K562 (cell line): ENCODE data around the gene FAM120B. TPM values are rescaled to one million over a fixed set of nuclear protein-coding genes. Genes with fewer than 3 reads are reported as not detected.

ENCODE experiments used
- ATAC-seq: fragments of 200-7000 bp; cut with Tn5 transposase; 3 replicates; pipeline ENCODE4 v1.9.1; 2020; ENCODE audit warnings: moderate library complexity
- Bru-seq: library from RNA; stranded (reverse); fragments of 400-500 nt; gene quantifications from one replicate; lab custom pipeline; 2021; lab: Mats Ljungman, UMichigan
- BruChase-seq, 2 experiments: library from RNA; stranded (reverse); fragments of 400-500 nt; gene quantifications; one replicate each; lab custom pipeline; 2021; lab: Mats Ljungman, UMichigan
- BruUV-seq: library from RNA; stranded (reverse); fragments of 400-500 nt; replicated peaks from 2 replicates; lab custom pipeline; 2021; lab: Mats Ljungman, UMichigan
- CTCF ChIA-PET: fragments of 300-600 bp; formaldehyde crosslinking; extraction: SDS; loops from one replicate; lab custom pipeline; 2021; ENCODE audit warnings: low intra/inter-chr PET ratio; lab: Yijun Ruan, JAX
- POLR2A ChIA-PET: fragments of 300-600, 350-650 bp; sonication (Branson Sonifier 250); formaldehyde crosslinking; extraction: SDS; loops from one replicate; lab custom pipeline; 2021; ENCODE audit warnings: antibody characterized with exemption, inconsistent platforms; lab: Yijun Ruan, JAX
- DNase-seq, 4 experiments: peaks; one replicate each; pipeline versions ENCODE4 v3.0.0 to v3.0.0-alpha.2; 2011 to 2018; ENCODE audit warnings: low spot score in 3 of 4, mixed read lengths in 3 of 4; ENCODE audit errors: extremely low read depth in 1 of 4
- FAIRE-seq: peaks from 2 replicates; lab custom pipeline; 2011; peaks lifted over from hg19 to GRCh38; lab: Jason Lieb, UNC
- H2AFZ ChIP-seq: 2 replicates; pipeline ENCODE4 v1.6.0; 2011; ENCODE audit warnings: low read depth, low read length, control low read depth, inconsistent platforms
- H3K27ac ChIP-seq: fragments of 200-600 bp; 3 replicates; pipeline ENCODE4 v1.8.0; 2011; ENCODE audit warnings: low read depth, mild to moderate bottlenecking, control low read depth, inconsistent platforms, low read length, moderate library complexity, mixed read lengths; ENCODE audit errors: extremely low read depth
- H3K27me3 ChIP-seq, 2 experiments: fragments of 300-600 bp in 1 of 2; 2 replicates in 1 of 2; 3 replicates in 1 of 2; pipeline versions ENCODE4 v1.6.0 to v1.8.0; 2011; ENCODE audit warnings: inconsistent platforms in 2 of 2, low read length in 2 of 2, mild to moderate bottlenecking in 1 of 2, mixed read lengths in 1 of 2, moderate library complexity in 1 of 2; ENCODE audit not compliant: control insufficient read depth in 2 of 2, insufficient read depth in 2 of 2
- H3K36me3 ChIP-seq: fragments of 300-600 bp; 3 replicates; pipeline ENCODE4 v1.8.0; 2011; ENCODE audit warnings: mild to moderate bottlenecking, low read length, inconsistent platforms; ENCODE audit not compliant: control insufficient read depth, insufficient read depth
- H3K4me1 ChIP-seq, 2 experiments: fragments of 200-600 bp in 1 of 2; replicated peaks in 1 of 2; 2 replicates in 1 of 2; 3 replicates in 1 of 2; pipeline versions ENCODE4 v1.5.1 to v1.8.0; 2011; ENCODE audit warnings: inconsistent platforms in 2 of 2, low read length in 2 of 2, mild to moderate bottlenecking in 1 of 2, mixed read lengths in 1 of 2, moderate library complexity in 1 of 2; ENCODE audit not compliant: control insufficient read depth in 2 of 2, insufficient read depth in 2 of 2
- H3K4me2 ChIP-seq: 2 replicates; pipeline ENCODE4 v1.6.1; 2011; ENCODE audit warnings: low read length, control low read depth, inconsistent platforms, mixed read lengths; ENCODE audit not compliant: insufficient read depth
- H3K4me3 ChIP-seq: fragments of 200-600 bp; sonication (generic), shearing (Covaris generic); 2 replicates; pipeline ENCODE4 v1.5.1; 2016; ENCODE audit warnings: control low read depth, inconsistent platforms
- H3K79me2 ChIP-seq: fragments of 200-600 bp; 3 replicates; pipeline ENCODE4 v1.8.0; 2011; ENCODE audit warnings: low read length, inconsistent platforms; ENCODE audit not compliant: control insufficient read depth, insufficient read depth
- H3K9ac ChIP-seq, 2 experiments: 2 replicates each; pipeline versions ENCODE4 v1.6.0 to v1.6.1; 2011; ENCODE audit warnings: low read depth in 2 of 2, low read length in 2 of 2, control low read depth in 1 of 2, inconsistent platforms in 1 of 2, mild to moderate bottlenecking in 1 of 2, mixed read lengths in 1 of 2; ENCODE audit not compliant: insufficient read depth in 1 of 2
- H3K9me1 ChIP-seq: one replicate; pipeline ENCODE4 v1.6.0; 2011; ENCODE audit warnings: inconsistent platforms, mild to moderate bottlenecking, low read length, moderate library complexity; ENCODE audit not compliant: control insufficient read depth, insufficient read depth
- H3K9me3 ChIP-seq: replicated peaks from 2 replicates; pipeline ENCODE4 v1.5.1; 2011; ENCODE audit warnings: low read depth, low read length, inconsistent platforms; ENCODE audit not compliant: control insufficient read depth, insufficient read depth
- H4K20me1 ChIP-seq: replicated peaks from 2 replicates; pipeline ENCODE4 v1.6.1; 2011; ENCODE audit warnings: low read length, inconsistent platforms, mixed read lengths; ENCODE audit not compliant: control insufficient read depth, insufficient read depth
- CCNT2 ChIP-seq: IDR thresholded peaks from 2 replicates; pipeline ENCODE4 v1.6.1; 2011; ENCODE audit warnings: borderline replicate concordance, low read depth, mild to moderate bottlenecking, moderate library complexity, mixed read lengths, low read length; ENCODE audit not compliant: insufficient read length; ENCODE audit errors: extremely low read depth
- GATA2 ChIP-seq: sonication (generic); formaldehyde crosslinking; IDR thresholded peaks from 2 replicates; pipeline ENCODE4 v1.4.0; 2020; ENCODE audit warnings: mild to moderate bottlenecking, missing genetic modification reagents
- PHF8 ChIP-seq: fragments of 200-600 bp; sonication (generic); IDR thresholded peaks from 2 replicates; pipeline ENCODE4 v1.6.1; 2012; ENCODE audit warnings: mixed run types, mild to moderate bottlenecking, inconsistent platforms, low read length, moderate library complexity, borderline replicate concordance
- SAFB ChIP-seq: fragments of 200-400 bp; formaldehyde crosslinking; IDR thresholded peaks from 2 replicates; pipeline ENCODE4 v1.6.1; 2017; ENCODE audit warnings: low read depth, low read length, borderline replicate concordance
- SMAD4 ChIP-seq: fragments of 250-450 bp; sonication (Bioruptor Pico); conservative IDR thresholded peaks from 2 replicates; pipeline ENCODE4 v1.8.0; 2021; ENCODE audit warnings: inconsistent platforms, mild to moderate bottlenecking, moderate library complexity
- WGBS: fragments of 100-300 bp; shearing (Covaris generic); methylation state at CpG from one replicate; pipeline ENCODE4 v1.1.6; 2016; ENCODE audit warnings: low coverage, mixed read lengths; ENCODE audit not compliant: insufficient coverage; ENCODE audit errors: missing lambda C conversion rate; 5-methylcytosine and 5-hydroxymethylcytosine counted together
- in situ Hi-C: fragments of 300-500 bp; cut with MboI; formaldehyde crosslinking; loops from 4 replicates; pipeline ENCODE4 v1.15.0; 2018; ENCODE audit warnings: inconsistent platforms, mixed read lengths
- intact Hi-C: fragments of 100-400 bp; cut with micrococcal nuclease; formaldehyde crosslinking; loops from 2 replicates; pipeline ENCODE4 v1.14.2; 2022
- long read RNA-seq, 3 experiments: library from polyadenylated mRNA in 2 of 3; library from RNA in 1 of 3; unstranded in 2 of 3; stranded (forward) in 1 of 3; transcript quantifications; one replicate each; pipeline ENCODE4 v2.0.0, GENCODE V29; 2019 to 2022
- polyA minus RNA-seq, 3 experiments: library from RNA; depleted of rRNA, polyadenylated mRNA; stranded (reverse); fragments of >200 nt; gene quantifications; 2 replicates each; pipeline ENCODE4 v1.2.3, GENCODE V29; 2011
- polyA plus RNA-seq, 8 experiments: library from polyadenylated mRNA; depleted of rRNA in 4 of 8; stranded (reverse) in 5 of 8; unstranded in 3 of 8; fragments of >200 nt; fragmentation: Nextera tagmentation in 2 of 8; fragmentation: Illumina TruSeq in 1 of 8; extraction: Ambion mirVana in 2 of 8; extraction: Trizol in 1 of 8; gene quantifications; 2 replicates each; pipeline versions ENCODE4 v1.2.1 to v1.2.3, GENCODE V29; 2011 to 2014; ENCODE audit warnings: inconsistent platforms in 1 of 8, missing spikeins in 1 of 8
- total RNA-seq, 7 experiments: library from RNA; depleted of rRNA in 6 of 7; stranded (reverse); fragments of >200 nt in 6 of 7; fragmentation: Illumina TruSeq in 2 of 7; extraction: Trizol in 2 of 7; gene quantifications; 2 replicates each; pipeline versions ENCODE4 v1.2.1 to v1.2.3, GENCODE V29; 2011 to 2021; ENCODE audit warnings: low replicate concordance in 1 of 7
- TF ChIP-seq, protein P1 (sequence below), 2 experiments: fragments of 450-650 bp in 1 of 2; sonication (generic) in 1 of 2; formaldehyde crosslinking in 1 of 2; IDR thresholded peaks in 1 of 2; conservative IDR thresholded peaks in 1 of 2; 2 replicates each; pipeline versions ENCODE4 v1.6.1 to v1.8.1; 2016 to 2023; ENCODE audit warnings: mild to moderate bottlenecking in 2 of 2, moderate library complexity in 2 of 2, inconsistent platforms in 1 of 2, missing genetic modification reagents in 1 of 2

FAM120B gene, protein sequence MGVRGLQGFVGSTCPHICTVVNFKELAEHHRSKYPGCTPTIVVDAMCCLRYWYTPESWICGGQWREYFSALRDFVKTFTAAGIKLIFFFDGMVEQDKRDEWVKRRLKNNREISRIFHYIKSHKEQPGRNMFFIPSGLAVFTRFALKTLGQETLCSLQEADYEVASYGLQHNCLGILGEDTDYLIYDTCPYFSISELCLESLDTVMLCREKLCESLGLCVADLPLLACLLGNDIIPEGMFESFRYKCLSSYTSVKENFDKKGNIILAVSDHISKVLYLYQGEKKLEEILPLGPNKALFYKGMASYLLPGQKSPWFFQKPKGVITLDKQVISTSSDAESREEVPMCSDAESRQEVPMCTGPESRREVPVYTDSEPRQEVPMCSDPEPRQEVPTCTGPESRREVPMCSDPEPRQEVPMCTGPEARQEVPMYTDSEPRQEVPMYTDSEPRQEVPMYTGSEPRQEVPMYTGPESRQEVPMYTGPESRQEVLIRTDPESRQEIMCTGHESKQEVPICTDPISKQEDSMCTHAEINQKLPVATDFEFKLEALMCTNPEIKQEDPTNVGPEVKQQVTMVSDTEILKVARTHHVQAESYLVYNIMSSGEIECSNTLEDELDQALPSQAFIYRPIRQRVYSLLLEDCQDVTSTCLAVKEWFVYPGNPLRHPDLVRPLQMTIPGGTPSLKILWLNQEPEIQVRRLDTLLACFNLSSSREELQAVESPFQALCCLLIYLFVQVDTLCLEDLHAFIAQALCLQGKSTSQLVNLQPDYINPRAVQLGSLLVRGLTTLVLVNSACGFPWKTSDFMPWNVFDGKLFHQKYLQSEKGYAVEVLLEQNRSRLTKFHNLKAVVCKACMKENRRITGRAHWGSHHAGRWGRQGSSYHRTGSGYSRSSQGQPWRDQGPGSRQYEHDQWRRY
- 43.4 and 80.5 TPM in 2 replicates for total RNA-seq (2011; cell fraction: chromatin; rRNA removed; ENCODE audit: low replicate concordance)
- 21.2 and 24.1 TPM in 2 replicates for total RNA-seq (2011; cell fraction: nucleolus; rRNA removed)
- 25.9 and 29.8 TPM in 2 replicates for total RNA-seq (2011; cell fraction: nucleoplasm; rRNA removed)
- total RNA-seq (2014; rRNA removed) (9.4 and 12.2 TPM in 2 replicates), total RNA-seq (2014; rRNA removed; fragmentation: Illumina TruSeq; extraction: Trizol) (15.1 and 16.4 TPM in 2 replicates), total RNA-seq (2015; rRNA removed; fragmentation: Illumina TruSeq; extraction: Trizol) (12.8 and 12.9 TPM in 2 replicates), total RNA-seq (2021) (22.6 and 23.0 TPM in 2 replicates), polyA plus RNA-seq (2011; rRNA removed) (16.6 and 16.9 TPM in 2 replicates), polyA plus RNA-seq (2014; fragmentation: Illumina TruSeq; extraction: Trizol) (19.9 and 21.3 TPM in 2 replicates), polyA plus RNA-seq (2014; fragmentation: Nextera tagmentation; extraction: Ambion mirVana) (1 to 10 TPM; 3.5 to 5.5 TPM), polyA plus RNA-seq (2014; rRNA removed) (14.7 and 14.8 TPM in 2 replicates), polyA minus RNA-seq (2011; rRNA and poly(A)+ RNA removed) (38.8 and 43.3 TPM in 2 replicates), Bru-seq, nascent RNA (percentile 79 among the genes with signal in this experiment), BruChase-seq, experiment 1, labeled RNA remaining after a 2-hour chase (percentile 80 among the genes with signal in this experiment), BruChase-seq, experiment 2, labeled RNA remaining after a 6-hour chase (percentile 75 among the genes with signal in this experiment)
- 11.3 and 12.0 TPM in 2 replicates for polyA plus RNA-seq (2011; cell fraction: cytosol; rRNA removed)
- 24.9 and 30.9 TPM in 2 replicates for polyA plus RNA-seq (2011; cell fraction: nucleus; rRNA removed)
- 11.9 and 18.1 TPM in 2 replicates for polyA plus RNA-seq (2012)
- polyA minus RNA-seq (2011; cell fraction: cytosol; rRNA and poly(A)+ RNA removed) = 12.5 and 17.4 TPM in 2 replicates
- polyA minus RNA-seq (2011; cell fraction: nucleus; rRNA and poly(A)+ RNA removed) = 23.7 and 38.2 TPM in 2 replicates
- long read RNA-seq, experiment 1, full-length matches to known transcripts = 74 of 155 reads
- long read RNA-seq, experiment 1, partial matches to known transcripts = 26 of 155 reads
- long read RNA-seq, experiment 1, other reads (novel, unspliced or antisense) = 55 of 155 reads
- long read RNA-seq, experiment 2, full-length matches to known transcripts = 4 of 18 reads
- long read RNA-seq, experiment 2, partial matches to known transcripts = 6 of 18 reads
- long read RNA-seq, experiment 2, other reads (novel, unspliced or antisense) = 8 of 18 reads
- long read RNA-seq, experiment 3, full-length matches to known transcripts = 8 of 20 reads
- long read RNA-seq, experiment 3, partial matches to known transcripts = 5 of 20 reads
- long read RNA-seq, experiment 3, other reads (novel, unspliced or antisense) = 7 of 20 reads

DNA sequence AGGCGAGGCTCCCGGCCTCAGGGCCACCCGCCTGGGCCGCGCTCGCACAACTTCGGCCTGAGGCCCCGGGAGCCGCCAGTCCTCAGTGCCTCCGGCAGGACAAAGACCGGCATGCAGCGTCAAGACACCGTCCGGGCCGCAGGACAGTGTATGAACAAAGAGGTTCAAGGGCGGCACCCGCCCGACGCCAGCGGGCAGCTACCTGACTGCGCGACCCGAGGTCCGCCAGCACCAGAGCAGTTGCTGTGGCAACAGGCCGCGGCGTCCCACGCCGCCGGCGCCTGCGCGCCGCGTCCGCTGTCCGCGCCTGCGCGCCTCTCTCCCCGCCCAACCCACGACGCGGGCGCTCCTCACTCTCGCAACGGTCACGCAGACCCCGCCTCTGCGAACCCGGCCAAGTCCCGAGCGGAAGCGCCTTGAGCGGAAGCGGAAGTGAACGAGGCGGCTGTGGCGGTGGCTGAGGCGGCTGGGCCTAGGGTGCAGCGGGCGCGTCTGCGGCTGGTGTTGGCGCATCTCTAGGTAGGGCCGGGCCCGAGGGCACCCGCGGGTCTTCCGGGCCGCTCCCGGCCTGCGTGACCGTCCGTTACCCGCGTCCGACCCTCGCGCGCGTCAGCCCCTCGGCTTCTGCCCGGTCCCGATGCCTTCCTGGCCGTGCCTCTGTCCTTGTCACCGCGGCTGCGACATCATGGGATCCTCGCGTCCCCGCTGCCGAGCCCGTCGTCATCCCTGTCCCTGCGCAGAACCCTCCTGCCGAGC, at the start of gene FAM120B:
FAM120B (plus strand) TSS at position 435 of the 756 bp plus-strand sequence. CDS start 10,633 bp downstream, outside the sequence.
- peaks cover 19% of the 10 kb centered on the region; the same call in 2 of the 3 replicates for H3K36me3 ChIP-seq
- peak within 1 kb of the TSS; percentile 76 for H3K27ac ChIP-seq
- ATAC-seq (peak; percentile 98), FAIRE-seq (peak; percentile 85), DNase-seq (peak; percentile 98 to 99 (median 99))
- H3K79me2 ChIP-seq = peaks cover 52% of the 10 kb centered on the region
- H4K20me1 ChIP-seq = peaks cover 4% of the 10 kb centered on the region; the same call in 1 of the 2 replicates
- no peaks in the 10 kb centered on the region for H3K9me1 ChIP-seq
- peak within 1 kb of the TSS; percentile 83 to 98 for H3K9ac ChIP-seq
- POLR2A ChIA-PET = interaction anchor here (0.6 to 1.4 kb wide), 3 partner anchors 11 to 344 kb away, joined by 3 read pairs; no protein-coding TSS in a partner anchor
- intact Hi-C loops = no loop called here
- CTCF ChIA-PET = interaction anchor here (1.2 kb wide), 1 partner anchor 14 kb away, joined by 3 read pairs; no protein-coding TSS in a partner anchor
- no peaks in the 10 kb centered on the region for H3K9me3 ChIP-seq
- peak within 1 kb of the TSS; percentile 99 for H3K4me2 ChIP-seq
- BruUV-seq = no TSS peak
- H3K4me3 ChIP-seq = peak within 1 kb of the TSS; percentile 70
- under 1% methylated on average over 90 of the region's 97 CpGs for WGBS
- in situ Hi-C loops = no loop called here
- H2AFZ ChIP-seq = peak within 1 kb of the TSS; percentile 95
- no peaks in the 10 kb centered on the region for H3K27me3 ChIP-seq
- H3K4me1 ChIP-seq = peaks cover 20 to 22% of the 10 kb centered on the region in 2 experiments; a peak in 4 of 5 replicates
- TF ChIP-seq SMAD4 (CRISPR knock-in tag) (peak; percentile 39; the same call in 1 of the 2 replicates), PHF8 (peak; percentile 100), CCNT2 (peak; percentile 86), SAFB (peak; percentile 96), GATA2 (no peak)
- TF ChIP-seq, protein P1, sequence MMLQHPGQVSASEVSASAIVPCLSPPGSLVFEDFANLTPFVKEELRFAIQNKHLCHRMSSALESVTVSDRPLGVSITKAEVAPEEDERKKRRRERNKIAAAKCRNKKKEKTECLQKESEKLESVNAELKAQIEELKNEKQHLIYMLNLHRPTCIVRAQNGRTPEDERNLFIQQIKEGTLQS (IDR thresholded peaks at IDR 0.05) = no peak
- TF ChIP-seq, protein P1 (CRISPR knock-in tag; conservative IDR thresholded peaks at IDR 0.05) = no peak
